Stomach smooth muscle (tissue), 2 donors: ENCODE measurements around the gene CHP2.

ENCODE experiments used
- H3K27ac ChIP-seq: one replicate; pipeline ENCODE4 v1.7.0; 2013; ENCODE audit warnings: mild to moderate bottlenecking, low read length, inconsistent platforms
- H3K27me3 ChIP-seq, 2 donors: one replicate each; pipeline ENCODE4 v1.7.0; 2013; ENCODE audit warnings: low read length in 2 of 2; ENCODE audit not compliant: insufficient read depth in 2 of 2, control insufficient read depth in 1 of 2
- H3K36me3 ChIP-seq, 2 donors: one replicate each; pipeline ENCODE4 v1.7.0; 2013; ENCODE audit warnings: low read length in 2 of 2; ENCODE audit not compliant: control insufficient read depth in 2 of 2, insufficient read depth in 2 of 2
- H3K4me1 ChIP-seq: one replicate; pipeline ENCODE4 v1.7.0; 2013; ENCODE audit warnings: low read length; ENCODE audit not compliant: control insufficient read depth, insufficient read depth
- H3K4me3 ChIP-seq, 2 donors: one replicate each; pipeline ENCODE4 v1.7.0; 2013; ENCODE audit warnings: low read length in 2 of 2
- H3K9ac ChIP-seq, 2 donors: one replicate each; pipeline ENCODE4 v1.7.0; 2013; ENCODE audit warnings: low read length in 2 of 2, mild to moderate bottlenecking in 1 of 2
- H3K9me3 ChIP-seq, 2 donors: one replicate each; pipeline ENCODE4 v1.7.0; 2013; ENCODE audit warnings: low read length in 2 of 2; ENCODE audit not compliant: control insufficient read depth in 2 of 2
- donor health status: healthy.
- donor health status: Pancreatic carcinoma.

Gene CHP2

GRCh38 chr16:23773339-23773738, 18.5 kb downstream of the CHP2 start:
- Histone ChIP-seq H3K27ac (no peak overlapping the region), H3K4me1 (no peaks in the 10 kb centered on the region), H3K9ac (no peak overlapping the region), H3K27me3 (peaks cover 0 to 6% of the 10 kb centered on the region in 2 donors), H3K4me3 (no peak overlapping the region), H3K9me3 (no peaks in the 10 kb centered on the region), H3K36me3 (no peaks in the 10 kb centered on the region)

GRCh38 chr16:23781176-23781575, 26.4 kb downstream of the CHP2 start:
- Histone ChIP-seq H3K36me3 (no peaks in the 10 kb centered on the region), H3K27me3 (peaks cover 3 to 18% of the 10 kb centered on the region in 2 donors), H3K9ac (no peak overlapping the region), H3K27ac (no peak overlapping the region), H3K4me3 (no peak overlapping the region), H3K4me1 (no peaks in the 10 kb centered on the region), H3K9me3 (no peaks in the 10 kb centered on the region)

- no peaks in the 10 kb centered on the region for H3K4me1 ChIP-seq
- peaks cover 4 to 16% of the 10 kb centered on the region in 2 donors for H3K27me3 ChIP-seq
- no peaks in the 10 kb centered on the region for H3K36me3 ChIP-seq
- H3K9ac ChIP-seq: no peak overlapping the region
- H3K9me3 ChIP-seq: no peaks in the 10 kb centered on the region
- no peak overlapping the region for H3K27ac ChIP-seq
- H3K4me3 ChIP-seq: no peak overlapping the region
Observed at GRCh38 chr16:23784811-23785447, 30.1 kb downstream of the CHP2 start.

GRCh38 chr16:23785842-23786241, 31.0 kb downstream of the CHP2 start:
- Histone ChIP-seq H3K4me1 (no peaks in the 10 kb centered on the region), H3K4me3 (no peak overlapping the region), H3K36me3 (no peaks in the 10 kb centered on the region), H3K9ac (no peak overlapping the region), H3K9me3 (no peaks in the 10 kb centered on the region), H3K27ac (no peak overlapping the region), H3K27me3 (peaks cover 4 to 17% of the 10 kb centered on the region in 2 donors)

- no peaks in the 10 kb centered on the region for H3K9me3 ChIP-seq
- no peak overlapping the region for H3K4me3 ChIP-seq
- no peak overlapping the region for H3K9ac ChIP-seq
- no peak overlapping the region for H3K27ac ChIP-seq
- peaks cover 4 to 17% of the 10 kb centered on the region in 2 donors for H3K27me3 ChIP-seq
- no peaks in the 10 kb centered on the region for H3K4me1 ChIP-seq
- no peaks in the 10 kb centered on the region for H3K36me3 ChIP-seq
Observed at GRCh38 chr16:23786964-23787561, 32.2 kb downstream of the CHP2 start.

GRCh38 chr16:23788685-23789084, 33.9 kb downstream of the CHP2 start:
- Histone ChIP-seq H3K27ac (no peak overlapping the region), H3K9ac (no peak overlapping the region), H3K9me3 (no peaks in the 10 kb centered on the region), H3K4me3 (no peak overlapping the region), H3K36me3 (no peaks in the 10 kb centered on the region), H3K27me3 (peaks cover 4 to 17% of the 10 kb centered on the region in 2 donors), H3K4me1 (no peaks in the 10 kb centered on the region)

GRCh38 chr16:23795378-23795777, 40.6 kb downstream of the CHP2 start:
- Histone ChIP-seq H3K27me3 (peaks cover 2 to 7% of the 10 kb centered on the region in 2 donors), H3K36me3 (no peaks in the 10 kb centered on the region), H3K27ac (no peak overlapping the region), H3K9ac (no peak overlapping the region), H3K4me3 (no peak overlapping the region), H3K9me3 (no peaks in the 10 kb centered on the region), H3K4me1 (no peaks in the 10 kb centered on the region)

- Histone ChIP-seq H3K9ac (no peak overlapping the region), H3K4me1 (no peaks in the 10 kb centered on the region), H3K27ac (no peak overlapping the region), H3K27me3 (peaks cover 2 to 4% of the 10 kb centered on the region in 2 donors), H3K9me3 (no peaks in the 10 kb centered on the region), H3K4me3 (no peak overlapping the region), H3K36me3 (no peaks in the 10 kb centered on the region)
Observed at GRCh38 chr16:23796941-23797340, 42.1 kb downstream of the CHP2 start.

GRCh38 chr16:23801378-23801777, 46.6 kb downstream of the CHP2 start:
- Histone ChIP-seq H3K27me3 (peaks cover 2 to 4% of the 10 kb centered on the region in 2 donors), H3K4me1 (no peaks in the 10 kb centered on the region), H3K9ac (no peak overlapping the region), H3K9me3 (no peaks in the 10 kb centered on the region), H3K36me3 (no peaks in the 10 kb centered on the region), H3K4me3 (peak overlapping the region in 1 of 2 donors; percentile 43), H3K27ac (no peak overlapping the region)

- no peaks in the 10 kb centered on the region for H3K9me3 ChIP-seq
- H3K27me3 ChIP-seq: no peaks in the 10 kb centered on the region
- H3K4me1 ChIP-seq: no peaks in the 10 kb centered on the region
- H3K4me3 ChIP-seq: no peak overlapping the region
- no peak overlapping the region for H3K27ac ChIP-seq
- H3K36me3 ChIP-seq: no peaks in the 10 kb centered on the region
- H3K9ac ChIP-seq: no peak overlapping the region
Observed at GRCh38 chr16:23802776-23803175, 48.0 kb downstream of the CHP2 start.

- H3K4me3 ChIP-seq: peak overlapping the region; percentile 15 to 59
- H3K9me3 ChIP-seq: no peaks in the 10 kb centered on the region
- H3K9ac ChIP-seq: peak overlapping the region in 1 of 2 donors; percentile 42
- no peak overlapping the region for H3K27ac ChIP-seq
- no peaks in the 10 kb centered on the region for H3K27me3 ChIP-seq
- no peaks in the 10 kb centered on the region for H3K36me3 ChIP-seq
- H3K4me1 ChIP-seq: no peaks in the 10 kb centered on the region
Observed at GRCh38 chr16:23803591-23804123, 48.8 kb downstream of the CHP2 start.
